ENCODE data around the gene ADAMTS1. TPM values are rescaled to one million over a fixed set of nuclear protein-coding genes. Genes with fewer than 3 reads are reported as not detected.

Gene ADAMTS1
- total RNA-seq, 1 donor from 2014 or later, result 2.4 TPM

DNA sequence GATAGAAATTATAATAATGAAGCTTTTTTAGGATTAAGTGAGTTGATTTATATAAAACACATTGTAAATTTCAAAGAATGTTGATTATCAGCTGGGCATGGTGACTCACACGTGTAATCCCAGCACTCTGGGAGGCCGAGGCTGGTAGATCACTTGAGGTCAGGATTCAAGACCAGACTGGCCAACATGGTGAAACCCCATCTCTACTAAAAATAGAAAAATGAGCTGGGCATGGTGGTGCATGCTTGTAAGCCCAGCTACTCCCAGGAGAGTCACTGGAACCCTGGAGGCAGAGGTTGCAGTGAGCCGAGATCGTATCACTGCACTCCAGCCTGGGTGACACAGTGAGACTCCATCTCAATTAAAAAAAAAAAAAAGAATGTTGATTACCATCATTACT, 18.4 kb downstream of the ADAMTS1 start:
- peaks cover 5% of the 10 kb centered on the region for H3K4me1 Mint-ChIP-seq (ENCODE audit: low read depth)
- no peak for DNase-seq (ENCODE audit: low spot score)
- peaks cover 12% of the 10 kb centered on the region for H3K9me3 Mint-ChIP-seq
- H3K4me3 Mint-ChIP-seq (ENCODE audit: low read depth), result no peak overlapping the region
- no peaks in the 10 kb centered on the region for H3K36me3 Mint-ChIP-seq (ENCODE audit: low read depth)
- intact Hi-C loops (cut with micrococcal nuclease), result no loop called here
- no peak overlapping the region for H3K27ac Mint-ChIP-seq
- H3K27me3 Mint-ChIP-seq (ENCODE audit: low read depth), result peaks cover 6% of the 10 kb centered on the region

DNA sequence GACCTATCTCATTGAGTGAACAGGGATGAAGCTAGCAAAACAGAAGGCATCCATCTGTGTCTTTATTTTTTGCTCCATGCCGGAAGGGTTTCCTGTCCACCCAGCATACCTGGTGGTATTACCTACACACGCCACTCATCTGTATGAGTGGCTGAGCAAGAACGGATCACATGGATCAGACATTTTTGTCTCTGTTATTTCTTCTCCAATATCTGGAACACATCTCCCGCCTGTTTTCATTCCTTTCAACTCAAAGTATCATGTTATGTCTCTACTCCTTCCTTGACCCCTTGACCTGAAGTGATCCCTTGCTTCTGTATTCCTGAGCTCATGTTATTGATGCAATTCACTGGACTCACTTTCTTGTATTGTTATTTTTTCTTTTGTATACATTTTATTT, 24.7 kb downstream of the ADAMTS1 start:
- no peaks in the 10 kb centered on the region for H3K4me1 Mint-ChIP-seq (ENCODE audit: low read depth)
- no peak overlapping the region for H3K27ac Mint-ChIP-seq
- DNase-seq (ENCODE audit: low spot score), result no peak
- peaks cover 9% of the 10 kb centered on the region for H3K9me3 Mint-ChIP-seq
- H3K27me3 Mint-ChIP-seq (ENCODE audit: low read depth), result peaks cover 9% of the 10 kb centered on the region
- no peak overlapping the region for H3K4me3 Mint-ChIP-seq (ENCODE audit: low read depth)
- intact Hi-C loops (cut with micrococcal nuclease), result no loop called here
- H3K36me3 Mint-ChIP-seq (ENCODE audit: low read depth), result no peaks in the 10 kb centered on the region

DNA sequence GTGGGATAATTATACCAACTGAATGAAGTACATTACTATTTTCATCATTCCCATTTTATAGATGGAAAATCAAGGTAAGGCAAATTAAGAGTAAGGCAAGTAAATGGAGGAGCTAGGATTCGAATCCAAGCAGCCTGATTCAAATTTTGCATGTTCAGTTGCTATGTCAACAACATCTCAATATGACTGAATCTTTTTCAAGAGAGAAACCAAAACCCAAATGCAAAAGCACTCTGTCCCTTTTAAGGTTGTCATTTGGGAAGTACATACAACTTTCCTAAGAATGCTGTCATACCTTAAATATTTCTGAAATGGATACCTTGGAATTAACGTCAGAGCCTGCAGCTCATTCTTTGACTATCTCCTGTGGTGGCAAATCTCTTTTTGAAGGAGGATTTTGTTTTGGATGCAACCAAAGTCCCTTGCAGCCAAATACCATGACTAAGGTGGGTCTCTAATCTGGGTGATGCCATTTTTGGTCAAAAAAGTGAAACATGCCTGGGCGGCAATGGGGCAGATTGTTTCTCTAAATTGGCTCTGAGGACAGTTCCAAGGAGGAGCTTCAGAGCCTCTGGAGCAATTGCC, 25.4 kb downstream of the ADAMTS1 start:
- Mint-ChIP-seq H3K4me1 (ENCODE audit: low read depth) (no peaks in the 10 kb centered on the region), H3K36me3 (ENCODE audit: low read depth) (no peaks in the 10 kb centered on the region), H3K27ac (no peak overlapping the region), H3K4me3 (ENCODE audit: low read depth) (no peak overlapping the region), H3K9me3 (peaks cover 7% of the 10 kb centered on the region), H3K27me3 (ENCODE audit: low read depth) (peaks cover 9% of the 10 kb centered on the region)
- intact Hi-C loops (cut with micrococcal nuclease), result loop anchor here (2.0 kb wide), 1 partner anchor 15 kb away; no protein-coding TSS in a partner anchor
- no peak for DNase-seq (ENCODE audit: low spot score)

DNA sequence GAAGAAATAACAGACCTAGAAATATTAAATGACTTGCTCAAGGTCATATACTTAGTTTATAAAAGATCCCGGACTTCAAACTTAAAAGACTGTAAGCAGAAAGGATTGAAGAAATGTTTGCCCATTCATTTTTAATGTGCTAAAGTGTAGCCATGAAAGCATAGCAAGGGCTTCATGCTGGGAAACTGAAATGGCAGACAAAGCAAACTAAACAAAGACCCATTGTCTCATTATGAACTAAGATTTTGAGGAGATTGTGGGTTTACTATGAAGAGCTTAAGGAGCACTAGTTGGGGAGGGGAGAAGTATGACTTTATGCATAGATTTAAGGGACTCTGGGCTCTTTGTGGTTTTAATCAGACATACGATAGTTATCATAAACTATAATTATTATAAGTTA, 26.3 kb downstream of the ADAMTS1 start:
- Mint-ChIP-seq H3K27me3 (ENCODE audit: low read depth) (peaks cover 11% of the 10 kb centered on the region), H3K9me3 (peaks cover 7% of the 10 kb centered on the region)
- intact Hi-C loops (cut with micrococcal nuclease), result loop anchor here (2.0 kb wide), 1 partner anchor 16 kb away; no protein-coding TSS in a partner anchor

DNA sequence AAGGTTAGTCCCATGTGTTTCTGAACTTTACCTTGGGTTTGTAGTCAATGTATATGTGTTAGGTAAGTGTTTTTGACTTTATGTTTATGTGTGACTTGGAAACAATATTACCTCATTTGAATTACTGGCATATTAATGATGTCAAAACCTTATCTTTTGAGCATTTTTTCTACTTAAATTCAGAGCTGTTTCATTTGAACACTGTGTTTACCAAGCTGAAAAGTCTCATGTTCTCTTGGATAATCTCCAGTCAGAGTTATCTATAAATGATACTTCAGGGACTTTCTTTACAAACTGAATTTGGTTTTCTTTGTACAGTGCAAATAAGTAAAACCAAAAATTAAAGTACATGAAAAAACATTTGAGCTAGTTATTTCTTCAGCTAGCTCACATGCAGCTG, 30.0 kb downstream of the ADAMTS1 start:
- H3K36me3 Mint-ChIP-seq (ENCODE audit: low read depth), result no peaks in the 10 kb centered on the region
- no peak for DNase-seq (ENCODE audit: low spot score)
- H3K27me3 Mint-ChIP-seq (ENCODE audit: low read depth), result peaks cover 7% of the 10 kb centered on the region
- no peaks in the 10 kb centered on the region for H3K9me3 Mint-ChIP-seq
- no peaks in the 10 kb centered on the region for H3K4me1 Mint-ChIP-seq (ENCODE audit: low read depth)
- intact Hi-C loops (cut with micrococcal nuclease), result no loop called here
- H3K27ac Mint-ChIP-seq, result no peak overlapping the region
- no peak overlapping the region for H3K4me3 Mint-ChIP-seq (ENCODE audit: low read depth)

More for the DNA sequence above, 26.3 kb downstream of the ADAMTS1 start:
- DNase-seq (ENCODE audit: low spot score), result no peak
- Mint-ChIP-seq H3K4me1 (ENCODE audit: low read depth) (no peaks in the 10 kb centered on the region), H3K36me3 (ENCODE audit: low read depth) (no peaks in the 10 kb centered on the region), H3K4me3 (ENCODE audit: low read depth) (no peak overlapping the region), H3K27ac (no peak overlapping the region)

DNA sequence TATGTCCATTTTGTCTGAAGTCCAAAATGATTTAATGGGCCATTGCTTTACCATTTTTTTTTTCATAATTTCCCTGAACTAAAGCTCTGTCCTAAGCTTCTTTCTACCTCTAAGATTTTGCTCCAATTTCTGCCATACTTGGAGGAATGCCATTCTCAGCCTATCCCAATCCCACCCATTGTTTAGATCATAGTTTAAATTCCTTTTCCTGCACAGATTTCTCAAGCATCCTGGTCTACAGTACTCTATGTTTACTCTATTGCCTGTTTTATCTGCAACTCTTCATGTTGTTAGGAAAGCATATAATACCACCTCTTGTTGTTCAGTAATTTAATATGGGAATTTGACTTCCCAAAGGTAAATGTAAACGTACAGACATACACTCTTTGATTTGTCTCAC, 30.8 kb downstream of the ADAMTS1 start:
- no peaks in the 10 kb centered on the region for H3K36me3 Mint-ChIP-seq (ENCODE audit: low read depth)
- DNase-seq (ENCODE audit: low spot score), result no peak
- H3K27me3 Mint-ChIP-seq (ENCODE audit: low read depth), result peaks cover 7% of the 10 kb centered on the region
- H3K27ac Mint-ChIP-seq, result no peak overlapping the region
- H3K4me3 Mint-ChIP-seq (ENCODE audit: low read depth), result no peak overlapping the region
- no peaks in the 10 kb centered on the region for H3K9me3 Mint-ChIP-seq
- H3K4me1 Mint-ChIP-seq (ENCODE audit: low read depth), result no peaks in the 10 kb centered on the region
- intact Hi-C loops (cut with micrococcal nuclease), result no loop called here

DNA sequence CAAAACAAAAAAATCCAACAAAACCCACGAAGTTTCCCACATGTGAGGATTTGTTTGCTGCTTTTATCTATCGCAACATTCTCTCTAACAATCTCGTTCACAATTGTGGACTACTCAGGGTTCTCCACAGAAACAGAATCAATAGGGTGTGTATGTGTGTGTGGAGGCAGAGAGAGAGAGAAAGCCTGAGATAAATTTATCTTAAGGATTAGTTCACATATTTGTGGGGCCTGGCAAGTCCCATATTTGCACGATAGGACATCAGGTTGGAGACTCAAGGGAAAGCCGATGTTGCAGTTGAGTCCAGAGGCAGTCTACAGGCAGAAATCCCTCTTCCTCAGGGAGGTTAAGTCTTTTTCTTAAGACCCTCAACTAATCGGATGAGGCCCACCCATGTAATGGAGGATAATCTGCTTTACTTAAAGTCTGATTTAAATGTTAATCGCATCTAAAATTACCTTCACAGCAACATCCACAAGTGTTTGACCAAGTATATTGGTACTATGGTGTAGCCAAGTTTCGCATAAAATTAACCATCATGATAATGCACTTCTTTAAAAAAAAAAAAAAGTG, 31.7 kb downstream of the ADAMTS1 start:
- Mint-ChIP-seq H3K9me3 (no peaks in the 10 kb centered on the region), H3K4me3 (ENCODE audit: low read depth) (no peak overlapping the region), H3K27me3 (ENCODE audit: low read depth) (peaks cover 4% of the 10 kb centered on the region), H3K36me3 (ENCODE audit: low read depth) (no peaks in the 10 kb centered on the region), H3K4me1 (ENCODE audit: low read depth) (no peaks in the 10 kb centered on the region), H3K27ac (no peak overlapping the region)
- intact Hi-C loops (cut with micrococcal nuclease), result no loop called here
- DNase-seq (ENCODE audit: low spot score), result no peak

DNA sequence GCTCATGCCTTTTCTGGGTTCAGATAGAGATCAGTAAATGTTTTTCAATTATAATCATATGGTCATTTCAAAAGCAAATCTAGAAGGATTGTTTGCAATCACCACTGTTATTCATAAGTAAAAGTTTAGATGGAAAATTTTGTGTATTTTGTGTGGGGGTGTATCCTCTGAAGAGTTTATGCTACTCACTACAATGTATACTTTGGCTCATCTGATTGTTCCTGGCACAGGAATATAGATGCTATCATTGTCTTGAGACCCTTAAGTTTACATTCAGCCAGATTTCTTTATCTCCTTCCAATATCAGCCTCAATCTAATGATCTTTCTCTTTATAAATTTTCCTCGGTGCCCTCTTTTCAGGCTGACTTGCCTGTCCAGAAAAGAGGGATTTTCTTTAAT, 33.0 kb downstream of the ADAMTS1 start:
- no peaks in the 10 kb centered on the region for H3K9me3 Mint-ChIP-seq
- DNase-seq (ENCODE audit: low spot score), result no peak
- no peaks in the 10 kb centered on the region for H3K4me1 Mint-ChIP-seq (ENCODE audit: low read depth)
- H3K27ac Mint-ChIP-seq, result no peak overlapping the region
- no peak overlapping the region for H3K4me3 Mint-ChIP-seq (ENCODE audit: low read depth)
- intact Hi-C loops (cut with micrococcal nuclease), result no loop called here
- H3K27me3 Mint-ChIP-seq (ENCODE audit: low read depth), result peaks cover 4% of the 10 kb centered on the region
- H3K36me3 Mint-ChIP-seq (ENCODE audit: low read depth), result no peaks in the 10 kb centered on the region

DNA sequence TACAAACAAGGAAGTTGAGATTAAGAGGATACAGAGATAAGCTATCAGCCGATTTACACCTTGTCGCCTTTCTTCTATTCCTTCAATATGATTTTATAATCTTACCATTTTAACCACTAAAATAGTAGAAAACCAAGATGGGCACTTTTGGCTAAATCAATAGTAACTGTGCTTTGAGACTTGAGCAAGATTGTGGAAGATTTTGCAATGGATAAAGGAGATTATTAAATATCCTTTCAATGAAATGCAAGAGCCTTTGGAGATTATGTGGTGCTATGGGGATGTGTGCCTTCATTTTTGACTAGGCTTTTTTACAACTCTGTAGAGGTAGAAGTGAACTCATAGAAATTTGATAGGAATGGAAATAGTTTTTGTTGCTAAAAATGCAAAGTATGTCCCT, 33.7 kb downstream of the ADAMTS1 start:
- Mint-ChIP-seq H3K4me3 (ENCODE audit: low read depth) (no peak overlapping the region), H3K36me3 (ENCODE audit: low read depth) (no peaks in the 10 kb centered on the region), H3K27ac (no peak overlapping the region), H3K9me3 (no peaks in the 10 kb centered on the region), H3K4me1 (ENCODE audit: low read depth) (no peaks in the 10 kb centered on the region), H3K27me3 (ENCODE audit: low read depth) (peaks cover 4% of the 10 kb centered on the region)
- DNase-seq (ENCODE audit: low spot score), result no peak
- intact Hi-C loops (cut with micrococcal nuclease), result no loop called here

DNA sequence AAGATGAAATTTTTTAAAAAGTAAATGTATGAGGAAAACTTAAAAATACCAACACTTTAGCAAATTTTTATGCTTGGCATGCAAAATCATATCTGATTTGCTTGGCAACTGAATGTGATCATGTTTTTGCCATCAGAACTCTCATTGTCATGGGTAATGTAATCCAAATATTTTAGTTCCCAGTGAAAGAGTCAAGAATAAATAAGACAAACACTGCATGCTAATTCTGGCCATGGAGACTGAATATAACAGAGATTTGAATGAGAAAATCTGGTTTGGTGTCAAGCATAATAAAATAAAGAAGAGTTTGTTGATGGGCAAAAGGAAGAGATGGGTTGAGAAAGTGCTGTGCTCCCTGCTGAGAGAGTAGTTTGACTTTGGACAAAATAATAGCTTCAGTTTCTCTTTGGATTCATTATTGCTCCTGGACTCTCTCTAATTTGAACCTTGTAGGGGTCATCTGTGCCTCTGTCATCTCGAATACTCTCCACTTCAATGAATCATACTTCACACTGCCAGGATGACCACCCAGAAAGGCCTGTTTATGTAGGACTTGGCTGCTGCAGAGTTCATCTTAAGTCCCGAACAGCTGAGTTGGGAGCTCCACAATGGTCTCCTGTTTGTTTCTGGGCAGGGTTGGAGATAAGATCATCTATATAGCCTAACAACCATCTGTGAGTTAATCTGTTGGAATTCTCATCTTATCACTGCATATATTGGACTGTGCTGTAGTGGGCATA, 34.4 kb downstream of the ADAMTS1 start:
- Mint-ChIP-seq H3K4me3 (ENCODE audit: low read depth) (no peak overlapping the region), H3K36me3 (ENCODE audit: low read depth) (no peaks in the 10 kb centered on the region), H3K9me3 (no peaks in the 10 kb centered on the region), H3K4me1 (ENCODE audit: low read depth) (no peaks in the 10 kb centered on the region), H3K27me3 (ENCODE audit: low read depth) (peaks cover 4% of the 10 kb centered on the region), H3K27ac (no peak overlapping the region)
- DNase-seq (ENCODE audit: low spot score), result no peak
- intact Hi-C loops (cut with micrococcal nuclease), result no loop called here

DNA sequence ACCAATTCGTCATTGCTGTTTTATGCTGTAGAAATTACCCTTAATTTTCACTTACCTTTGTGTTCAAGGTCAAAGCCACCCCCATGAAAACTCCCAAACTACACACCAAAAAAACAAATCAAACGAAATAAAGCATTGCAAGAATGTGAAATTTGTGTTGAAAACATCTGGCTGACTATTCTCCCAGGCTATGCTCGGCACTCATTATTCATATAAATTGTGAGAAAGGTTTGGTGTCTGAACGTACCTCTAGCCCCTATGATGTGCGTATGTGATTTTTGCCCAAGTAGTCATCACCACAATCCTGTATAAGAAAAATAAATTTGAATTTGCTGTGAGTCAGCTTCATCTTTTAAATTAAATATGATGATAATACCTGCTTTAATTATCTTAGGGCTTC, 34.9 kb downstream of the ADAMTS1 start:
- H3K27ac Mint-ChIP-seq, result no peak overlapping the region
- no peak for DNase-seq (ENCODE audit: low spot score)
- no peak overlapping the region for H3K4me3 Mint-ChIP-seq (ENCODE audit: low read depth)
- H3K9me3 Mint-ChIP-seq, result no peaks in the 10 kb centered on the region
- no peaks in the 10 kb centered on the region for H3K36me3 Mint-ChIP-seq (ENCODE audit: low read depth)
- peaks cover 4% of the 10 kb centered on the region for H3K27me3 Mint-ChIP-seq (ENCODE audit: low read depth)
- intact Hi-C loops (cut with micrococcal nuclease), result no loop called here
- no peaks in the 10 kb centered on the region for H3K4me1 Mint-ChIP-seq (ENCODE audit: low read depth)

DNA sequence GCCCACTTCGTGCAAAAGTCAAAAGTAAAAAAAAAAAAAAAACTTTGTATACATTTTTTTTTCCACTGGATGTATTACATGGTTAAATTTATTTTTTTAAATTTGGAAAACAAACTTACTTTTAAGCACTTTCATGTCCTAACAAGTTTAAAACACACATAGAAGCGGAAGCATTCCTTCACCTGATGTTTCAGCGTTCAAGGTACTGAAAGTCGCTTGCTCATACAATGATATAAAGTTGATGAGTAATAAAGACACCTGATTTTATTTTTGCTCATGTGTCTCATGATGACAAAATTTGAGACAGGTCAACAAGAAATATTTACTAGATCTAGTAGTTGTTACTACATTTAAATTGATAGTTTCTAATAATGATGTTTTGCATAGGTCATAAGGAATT, 35.5 kb downstream of the ADAMTS1 start:
- Mint-ChIP-seq H3K9me3 (no peaks in the 10 kb centered on the region), H3K4me1 (ENCODE audit: low read depth) (no peaks in the 10 kb centered on the region), H3K27me3 (ENCODE audit: low read depth) (peaks cover 4% of the 10 kb centered on the region), H3K36me3 (ENCODE audit: low read depth) (no peaks in the 10 kb centered on the region), H3K27ac (no peak overlapping the region), H3K4me3 (ENCODE audit: low read depth) (no peak overlapping the region)
- no peak for DNase-seq (ENCODE audit: low spot score)
- intact Hi-C loops (cut with micrococcal nuclease), result no loop called here

DNA sequence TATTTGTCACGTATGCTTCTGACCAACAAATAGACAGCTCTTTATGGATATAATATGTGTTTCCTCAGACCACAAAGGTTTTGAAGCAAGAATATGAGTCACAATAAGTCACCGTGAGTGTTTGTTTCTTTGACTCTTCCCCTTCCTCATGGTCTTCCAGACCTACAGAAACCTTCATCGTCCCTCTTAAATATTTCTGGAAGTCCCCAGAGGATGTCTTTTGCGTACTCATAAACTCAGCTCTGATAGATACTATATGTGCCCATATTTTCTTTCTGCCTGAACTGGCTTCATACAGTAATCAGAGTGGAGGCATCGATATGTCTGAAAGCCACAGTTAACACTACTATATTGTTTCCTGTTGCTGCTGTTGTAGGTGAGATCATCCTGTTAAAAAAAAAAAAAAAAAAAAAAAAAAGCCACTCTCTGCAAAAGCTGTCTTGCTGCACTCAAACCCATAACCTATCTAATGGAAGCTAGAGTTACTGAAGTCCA, 38.4 kb downstream of the ADAMTS1 start:
- H3K27ac Mint-ChIP-seq, result peak overlapping the region; percentile 42
- no peaks in the 10 kb centered on the region for H3K4me1 Mint-ChIP-seq (ENCODE audit: low read depth)
- H3K9me3 Mint-ChIP-seq, result no peaks in the 10 kb centered on the region
- intact Hi-C loops (cut with micrococcal nuclease), result no loop called here
- H3K4me3 Mint-ChIP-seq (ENCODE audit: low read depth), result no peak overlapping the region
- no peaks in the 10 kb centered on the region for H3K36me3 Mint-ChIP-seq (ENCODE audit: low read depth)
- no peak for DNase-seq (ENCODE audit: low spot score)
- peaks cover 1% of the 10 kb centered on the region for H3K27me3 Mint-ChIP-seq (ENCODE audit: low read depth)

All from activated T-helper 2 cell treated with anti-CD3 and anti-CD28 coated beads, Interferon-gamma antibody, Interleukin-2, Interleukin-4, amounts not matched to agents 10 μg/mL and 5 μg/mL and 100 μg/mL, durations not matched to agents 14 hours and 24 hours and 36 hours (primary cell).